Cardiac fibroblast (primary cell): ENCODE results near the gene DENND5A.

Source experiments
- DNase-seq, 2 donors: peaks; one replicate each; pipeline versions ENCODE4 v3.0.0 to v3.0.0-alpha.2; 2010; ENCODE audit warnings: low read depth in 2 of 2
- H3K4me3 ChIP-seq, 2 donors: replicated peaks in 1 of 2; 1 replicate in 1 of 2; 2 replicates in 1 of 2; pipeline ENCODE4 v1.5.1; 2011; ENCODE audit warnings: low read depth in 2 of 2, low read length in 2 of 2, mild to moderate bottlenecking in 2 of 2, moderate library complexity in 1 of 2
- TF ChIP-seq, protein P1 (sequence below): IDR thresholded peaks from one replicate; pipeline ENCODE4 v1.5.1; 2011; ENCODE audit warnings: low read depth, mild to moderate bottlenecking, low read length, inconsistent platforms

The DENND5A gene

DNA sequence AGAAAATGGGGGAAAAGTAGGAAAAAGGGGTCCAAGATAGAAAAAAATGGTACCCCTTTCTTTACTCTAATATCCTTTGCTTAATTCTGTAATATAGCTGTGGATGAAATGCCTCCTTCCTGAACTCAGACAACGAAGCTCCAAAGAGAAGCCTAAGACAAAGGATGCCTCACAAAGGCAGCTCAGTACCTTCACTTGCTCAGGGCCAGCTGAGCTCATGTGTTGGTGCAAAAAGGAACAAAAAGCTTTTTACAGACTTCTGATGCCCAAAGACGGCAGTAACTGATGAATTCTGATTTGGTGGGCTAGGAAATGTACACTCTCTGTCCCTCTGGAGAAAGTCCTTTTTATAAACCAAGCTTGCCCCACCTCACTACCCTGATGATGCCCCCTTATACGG, 77.5 kb downstream of the DENND5A start:
- TF ChIP-seq, protein P1, sequence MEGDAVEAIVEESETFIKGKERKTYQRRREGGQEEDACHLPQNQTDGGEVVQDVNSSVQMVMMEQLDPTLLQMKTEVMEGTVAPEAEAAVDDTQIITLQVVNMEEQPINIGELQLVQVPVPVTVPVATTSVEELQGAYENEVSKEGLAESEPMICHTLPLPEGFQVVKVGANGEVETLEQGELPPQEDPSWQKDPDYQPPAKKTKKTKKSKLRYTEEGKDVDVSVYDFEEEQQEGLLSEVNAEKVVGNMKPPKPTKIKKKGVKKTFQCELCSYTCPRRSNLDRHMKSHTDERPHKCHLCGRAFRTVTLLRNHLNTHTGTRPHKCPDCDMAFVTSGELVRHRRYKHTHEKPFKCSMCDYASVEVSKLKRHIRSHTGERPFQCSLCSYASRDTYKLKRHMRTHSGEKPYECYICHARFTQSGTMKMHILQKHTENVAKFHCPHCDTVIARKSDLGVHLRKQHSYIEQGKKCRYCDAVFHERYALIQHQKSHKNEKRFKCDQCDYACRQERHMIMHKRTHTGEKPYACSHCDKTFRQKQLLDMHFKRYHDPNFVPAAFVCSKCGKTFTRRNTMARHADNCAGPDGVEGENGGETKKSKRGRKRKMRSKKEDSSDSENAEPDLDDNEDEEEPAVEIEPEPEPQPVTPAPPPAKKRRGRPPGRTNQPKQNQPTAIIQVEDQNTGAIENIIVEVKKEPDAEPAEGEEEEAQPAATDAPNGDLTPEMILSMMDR = no peak
- DNase-seq = no peak
- no peak overlapping the region for H3K4me3 ChIP-seq

GRCh38 chr11:9184516-9184915, 80.6 kb downstream of the DENND5A start:
- TF ChIP-seq, protein P1 = no peak
- DNase-seq = no peak

GRCh38 chr11:9182180-9182871, 82.8 kb downstream of the DENND5A start:
- TF ChIP-seq, protein P1 = no peak
- no peak for DNase-seq
- no peak overlapping the region for H3K4me3 ChIP-seq

More at GRCh38 chr11:9184516-9184915, 80.6 kb downstream of the DENND5A start:
- H3K4me3 ChIP-seq = no peak overlapping the region

GRCh38 chr11:9180784-9181183, 84.4 kb downstream of the DENND5A start:
- peak; percentile 44 to 59 for DNase-seq
- TF ChIP-seq, protein P1 = no peak
- H3K4me3 ChIP-seq = no peak overlapping the region

- TF ChIP-seq, protein P1 = no peak
- no peak overlapping the region for H3K4me3 ChIP-seq
- DNase-seq = no peak
Measured at GRCh38 chr11:9179141-9179540, 86.0 kb downstream of the DENND5A start.

DNA sequence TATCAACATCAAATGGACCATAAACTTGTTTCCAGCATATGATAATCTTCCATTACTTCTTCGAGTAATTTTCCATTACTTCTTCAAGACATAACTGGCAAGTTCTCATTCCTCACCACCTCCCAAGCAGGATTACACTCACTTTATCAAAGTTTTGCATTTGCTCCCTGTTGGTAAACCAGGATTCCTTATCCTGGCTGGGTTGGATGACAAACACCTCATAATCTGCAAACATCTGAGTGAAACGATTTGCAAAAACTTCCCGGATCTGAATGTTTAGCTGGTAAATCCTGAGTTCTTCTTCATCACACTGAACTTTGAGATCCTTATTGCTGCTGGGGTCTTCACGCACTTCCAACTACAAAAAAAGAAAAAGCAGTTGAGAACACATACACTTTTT, 86.4 kb downstream of the DENND5A start:
- TF ChIP-seq, protein P1 = no peak
- no peak overlapping the region for H3K4me3 ChIP-seq
- no peak for DNase-seq
